ENCODE results near the gene TVP23A. TPM values are rescaled to one million over a fixed set of nuclear protein-coding genes. Genes with fewer than 3 reads are reported as not detected.

Gene TVP23A
- total RNA-seq, 1 donor: not detected

GRCh38 chr16:10754941-10755340 lies 63.7 kb downstream of the TVP23A start:
- no peaks in the 10 kb centered on the region for H3K79me2 ChIP-seq (ENCODE audit: insufficient read depth, low read length)
- DNase-seq (ENCODE audit: insufficient read length, low spot score, missing footprints): peak; percentile 92

GRCh38 chr16:10753670-10754069 lies 64.9 kb downstream of the TVP23A start:
- H3K4me2 ChIP-seq (ENCODE audit: insufficient read depth, low read length): no peak overlapping the region
- H3K4me3 ChIP-seq (ENCODE audit: insufficient read depth, low read length): no peak overlapping the region
- no peaks in the 10 kb centered on the region for H3K9me3 ChIP-seq (ENCODE audit: low read depth, low read length)
- TF ChIP-seq CTCF (IDR thresholded peaks at IDR 0.05; ENCODE audit: extremely low read depth, low read depth, low read length): no peak
- DNase-seq (ENCODE audit: insufficient read length, low spot score, missing footprints): no peak
- no peak overlapping the region for H3K27ac ChIP-seq (ENCODE audit: low read depth, low read length)
- H3K79me2 ChIP-seq (ENCODE audit: insufficient read depth, low read length): no peaks in the 10 kb centered on the region
- peaks cover 18% of the 10 kb centered on the region for H3K36me3 ChIP-seq (ENCODE audit: insufficient read depth, low read length)
- H3K27me3 ChIP-seq (ENCODE audit: insufficient read depth, low read length): no peaks in the 10 kb centered on the region
- no peak overlapping the region for H2AFZ ChIP-seq (ENCODE audit: low read length)
- no peaks in the 10 kb centered on the region for H4K20me1 ChIP-seq (ENCODE audit: insufficient read depth, low read length)
- H3K4me1 ChIP-seq (ENCODE audit: insufficient read depth, low read length): peaks cover 26% of the 10 kb centered on the region

More at GRCh38 chr16:10754941-10755340, 63.7 kb downstream of the TVP23A start:
- Histone ChIP-seq H2AFZ (ENCODE audit: low read length) (no peak overlapping the region), H3K4me2 (ENCODE audit: insufficient read depth, low read length) (no peak overlapping the region), H3K9me3 (ENCODE audit: low read depth, low read length) (no peaks in the 10 kb centered on the region), H3K4me1 (ENCODE audit: insufficient read depth, low read length) (peaks cover 17% of the 10 kb centered on the region), H4K20me1 (ENCODE audit: insufficient read depth, low read length) (no peaks in the 10 kb centered on the region), H3K27me3 (ENCODE audit: insufficient read depth, low read length) (no peaks in the 10 kb centered on the region), H3K4me3 (ENCODE audit: insufficient read depth, low read length) (no peak overlapping the region), H3K27ac (ENCODE audit: low read depth, low read length) (no peak overlapping the region), H3K36me3 (ENCODE audit: insufficient read depth, low read length) (peaks cover 24% of the 10 kb centered on the region)
- no peak for TF ChIP-seq CTCF (IDR thresholded peaks at IDR 0.05; ENCODE audit: extremely low read depth, low read depth, low read length)

- no peak overlapping the region for H3K27ac ChIP-seq (ENCODE audit: low read depth, low read length)
- no peak for TF ChIP-seq CTCF (IDR thresholded peaks at IDR 0.05; ENCODE audit: extremely low read depth, low read depth, low read length)
These were observed 65.6 kb downstream of the TVP23A start for GRCh38 chr16:10752843-10753523.

GRCh38 chr16:10751291-10751697 lies 67.3 kb downstream of the TVP23A start:
- TF ChIP-seq CTCF (IDR thresholded peaks at IDR 0.05; ENCODE audit: extremely low read depth, low read depth, low read length): no peak
- H3K27ac ChIP-seq (ENCODE audit: low read depth, low read length): no peak overlapping the region
- no peaks in the 10 kb centered on the region for H4K20me1 ChIP-seq (ENCODE audit: insufficient read depth, low read length)
- no peak overlapping the region for H3K4me2 ChIP-seq (ENCODE audit: insufficient read depth, low read length)
- H3K27me3 ChIP-seq (ENCODE audit: insufficient read depth, low read length): no peaks in the 10 kb centered on the region
- peaks cover 16% of the 10 kb centered on the region for H3K36me3 ChIP-seq (ENCODE audit: insufficient read depth, low read length)
- peaks cover 20% of the 10 kb centered on the region for H3K4me1 ChIP-seq (ENCODE audit: insufficient read depth, low read length)
- no peak overlapping the region for H3K4me3 ChIP-seq (ENCODE audit: insufficient read depth, low read length)
- DNase-seq (ENCODE audit: insufficient read length, low spot score, missing footprints): no peak
- no peaks in the 10 kb centered on the region for H3K79me2 ChIP-seq (ENCODE audit: insufficient read depth, low read length)
- no peak overlapping the region for H2AFZ ChIP-seq (ENCODE audit: low read length)
- H3K9me3 ChIP-seq (ENCODE audit: low read depth, low read length): no peaks in the 10 kb centered on the region

More at GRCh38 chr16:10752843-10753523, 65.6 kb downstream of the TVP23A start:
- Histone ChIP-seq H3K27me3 (ENCODE audit: insufficient read depth, low read length) (no peaks in the 10 kb centered on the region), H3K4me1 (ENCODE audit: insufficient read depth, low read length) (peaks cover 26% of the 10 kb centered on the region), H3K79me2 (ENCODE audit: insufficient read depth, low read length) (no peaks in the 10 kb centered on the region), H3K36me3 (ENCODE audit: insufficient read depth, low read length) (peaks cover 18% of the 10 kb centered on the region), H4K20me1 (ENCODE audit: insufficient read depth, low read length) (no peaks in the 10 kb centered on the region), H3K4me3 (ENCODE audit: insufficient read depth, low read length) (no peak overlapping the region), H3K4me2 (ENCODE audit: insufficient read depth, low read length) (no peak overlapping the region), H3K9me3 (ENCODE audit: low read depth, low read length) (no peaks in the 10 kb centered on the region), H2AFZ (ENCODE audit: low read length) (no peak overlapping the region)
- DNase-seq (ENCODE audit: insufficient read length, low spot score, missing footprints): no peak

All from osteoblast (primary cell).